Right atrium auricular region (tissue), 2 donors: ENCODE data around the gene EHHADH. TPM values are rescaled to one million over a fixed set of nuclear protein-coding genes. Genes with fewer than 3 reads are reported as not detected.
A peak's percentile ranks its signal among the peaks of the same experiment; 100 is the strongest.
"Not testable (repeated sequence)": the region's sequence is repeated elsewhere in the genome, so short reads cannot be mapped to it uniquely, and the experiment has no call there.

ENCODE experiments used
- DNase-seq: peaks from one replicate; pipeline ENCODE4 v3.0.0-alpha.2; 2019; ENCODE audit warnings: low spot score
- H3K27ac ChIP-seq, 2 donors: fragments of 200-600 bp; sonication (generic); 1 replicate in 1 of 2; 2 replicates in 1 of 2; pipeline ENCODE4 v1.5.1; 2016 to 2019
- H3K27me3 ChIP-seq, 2 donors: fragments of 200-600 bp; sonication (generic); one replicate each; pipeline versions ENCODE4 v1.5.1 to v1.6.0; 2017 to 2019
- H3K36me3 ChIP-seq: fragments of 200-600 bp; sonication (generic); one replicate; pipeline ENCODE4 v1.5.1; 2016
- H3K4me1 ChIP-seq, 2 donors: fragments of 200-600 bp; sonication (generic); one replicate each; pipeline versions ENCODE4 v1.5.1 to v1.6.0; 2017 to 2019
- H3K4me3 ChIP-seq, 2 donors: fragments of 200-600 bp; sonication (generic); 1 replicate in 1 of 2; 2 replicates in 1 of 2; pipeline ENCODE4 v1.5.1; 2017 to 2019; ENCODE audit warnings: mild to moderate bottlenecking in 1 of 2, moderate library complexity in 1 of 2
- H3K9me3 ChIP-seq, 2 donors: fragments of 200-600 bp; sonication (generic); one replicate each; pipeline ENCODE4 v1.5.1; 2019
- CTCF ChIP-seq, 2 donors: fragments of 200-600 bp; sonication (generic); IDR thresholded peaks; one replicate each; pipeline ENCODE4 v1.5.1; 2019; ENCODE audit warnings: antibody characterized with exemption in 2 of 2
- total RNA-seq, 2 donors: library from RNA; depleted of rRNA; stranded (reverse); fragments of >200 nt; gene quantifications; one replicate each; pipeline ENCODE4 v1.1.0, GENCODE V29; 2016

The EHHADH gene
- 10 to 100 TPM in 1 of 2 donors, 1 to 10 TPM in 1; 3.6 to 24.3 TPM for total RNA-seq

GRCh38 chr3:185253645-185254410, at the start of gene EHHADH:
Gene EHHADH (minus strand): TSS chr3:185254049. CDS start chr3:185254022, 27 bp downstream.
- peak in 1 of 2 donors; percentile 30 for TF ChIP-seq CTCF (IDR thresholded peaks at IDR 0.05)
- H3K4me3 ChIP-seq = peak within 1 kb of the TSS; percentile 59 to 90
- H3K27me3 ChIP-seq = no peaks in the 10 kb centered on the region
- DNase-seq = peak; percentile 75
- H3K36me3 ChIP-seq = no peaks in the 10 kb centered on the region
- no peaks in the 10 kb centered on the region for H3K4me1 ChIP-seq
- peak within 1 kb of the TSS; percentile 63 to 72 for H3K27ac ChIP-seq
- H3K9me3 ChIP-seq = no peaks in the 10 kb centered on the region

GRCh38 chr3:185299918-185300426, 46.1 kb upstream of the EHHADH start:
- not testable (repeated sequence) for H3K9me3 ChIP-seq, H3K4me1 ChIP-seq, DNase-seq, H3K36me3 ChIP-seq, H3K27ac ChIP-seq, H3K4me3 ChIP-seq, H3K27me3 ChIP-seq

- Histone ChIP-seq H3K4me1 (no peaks in the 10 kb centered on the region), H3K9me3 (no peaks in the 10 kb centered on the region), H3K27ac (no peak overlapping the region), H3K4me3 (no peak overlapping the region), H3K27me3 (no peaks in the 10 kb centered on the region), H3K36me3 (no peaks in the 10 kb centered on the region)
- TF ChIP-seq CTCF (IDR thresholded peaks at IDR 0.05) = no peak
- DNase-seq = no peak
These were observed 44.0 kb upstream of the EHHADH start for GRCh38 chr3:185297867-185298266.

GRCh38 chr3:185292238-185292637, 38.4 kb upstream of the EHHADH start:
- H3K27ac ChIP-seq = no peak overlapping the region
- DNase-seq = no peak
- no peaks in the 10 kb centered on the region for H3K36me3 ChIP-seq
- H3K27me3 ChIP-seq = no peaks in the 10 kb centered on the region
- H3K4me1 ChIP-seq = no peaks in the 10 kb centered on the region
- no peak for TF ChIP-seq CTCF (IDR thresholded peaks at IDR 0.05)
- H3K4me3 ChIP-seq = no peak overlapping the region
- H3K9me3 ChIP-seq = no peaks in the 10 kb centered on the region

- no peaks in the 10 kb centered on the region for H3K36me3 ChIP-seq
- DNase-seq = no peak
- no peaks in the 10 kb centered on the region for H3K9me3 ChIP-seq
- no peak overlapping the region for H3K4me3 ChIP-seq
- H3K27me3 ChIP-seq = no peaks in the 10 kb centered on the region
- no peak for TF ChIP-seq CTCF (IDR thresholded peaks at IDR 0.05)
- H3K27ac ChIP-seq = no peak overlapping the region
- no peaks in the 10 kb centered on the region for H3K4me1 ChIP-seq
These were observed 36.4 kb upstream of the EHHADH start for GRCh38 chr3:185290266-185290665.

GRCh38 chr3:185283374-185283935, 29.6 kb upstream of the EHHADH start:
- DNase-seq = no peak
- no peak overlapping the region for H3K27ac ChIP-seq
- peaks cover 0 to 14% of the 10 kb centered on the region in 2 donors for H3K4me1 ChIP-seq
- H3K27me3 ChIP-seq = no peaks in the 10 kb centered on the region
- no peaks in the 10 kb centered on the region for H3K36me3 ChIP-seq
- TF ChIP-seq CTCF (IDR thresholded peaks at IDR 0.05) = no peak
- peak overlapping the region; percentile 66 to 67 for H3K4me3 ChIP-seq
- no peaks in the 10 kb centered on the region for H3K9me3 ChIP-seq
